H1 (cell line): ENCODE data around the gene PDPK1. TPM values are rescaled to one million over a fixed set of nuclear protein-coding genes. Genes with fewer than 3 reads are reported as not detected.

ENCODE experiments used
- CEBPB ChIP-seq: IDR thresholded peaks from 2 replicates; pipeline ENCODE4 v1.6.1; 2012; ENCODE audit warnings: low read depth, low read length
- CHD2 ChIP-seq: IDR thresholded peaks from 2 replicates; pipeline ENCODE4 v1.6.1; 2012; ENCODE audit warnings: low read length, improper control_type of control experiment
- CREB1 ChIP-seq: IDR thresholded peaks from 2 replicates; pipeline ENCODE4 v1.6.1; 2012; ENCODE audit warnings: inconsistent platforms
- CTCF ChIP-seq, 3 experiments: IDR thresholded peaks; 1 replicate in 2 of 3; 2 replicates in 1 of 3; pipeline versions ENCODE4 v1.5.1 to v1.6.1; 2011; ENCODE audit warnings: low read length in 3 of 3, mild to moderate bottlenecking in 3 of 3, inconsistent platforms in 2 of 3, low read depth in 1 of 3, moderate library complexity in 1 of 3; ENCODE audit not compliant: insufficient read depth in 1 of 3; ENCODE audit errors: control extremely low read depth in 1 of 3
- EZH2 ChIP-seq: fragments of 200-600 bp; sonication (generic); IDR thresholded peaks from 2 replicates; pipeline ENCODE4 v1.7.1; 2012; ENCODE audit warnings: low read depth, mild to moderate bottlenecking, moderate library complexity, low read length, inconsistent platforms; ENCODE audit not compliant: severe bottlenecking
- FOSL1 ChIP-seq: IDR thresholded peaks from 2 replicates; pipeline ENCODE4 v1.6.1; 2011; ENCODE audit warnings: mild to moderate bottlenecking, low read depth, low read length, moderate library complexity; ENCODE audit not compliant: insufficient read depth
- JUN ChIP-seq: IDR thresholded peaks from 2 replicates; pipeline ENCODE4 v1.6.1; 2011; ENCODE audit warnings: low read depth, mild to moderate bottlenecking, improper control_type of control experiment, low read length
- KDM4A ChIP-seq: IDR thresholded peaks from one replicate; pipeline ENCODE4 v1.7.1; 2012; ENCODE audit warnings: low read depth, mild to moderate bottlenecking, moderate library complexity, low read length, inconsistent platforms; ENCODE audit not compliant: severe bottlenecking
- MAX ChIP-seq: IDR thresholded peaks from 2 replicates; pipeline ENCODE4 v1.6.1; 2012; ENCODE audit warnings: inconsistent platforms
- NRF1 ChIP-seq: IDR thresholded peaks from 2 replicates; pipeline ENCODE4 v1.6.1; 2011; ENCODE audit warnings: mild to moderate bottlenecking, low read depth, low read length, improper control_type of control experiment
- PHF8 ChIP-seq: fragments of 200-600 bp; sonication (generic); conservative IDR thresholded peaks from 2 replicates; pipeline ENCODE4 v1.7.1; 2012; ENCODE audit warnings: low read depth, mild to moderate bottlenecking, inconsistent platforms, low read length, moderate library complexity
- POLR2AphosphoS5 ChIP-seq: IDR thresholded peaks from 2 replicates; pipeline ENCODE4 v1.6.1; 2011; ENCODE audit warnings: low read depth, low read length
- POU5F1 ChIP-seq: IDR thresholded peaks from 2 replicates; pipeline ENCODE4 v1.6.1; 2011; ENCODE audit warnings: low read depth, mild to moderate bottlenecking, low read length, moderate library complexity
- RBBP5 ChIP-seq: IDR thresholded peaks from 2 replicates; pipeline ENCODE4 v1.7.1; 2012; ENCODE audit warnings: low read depth, mild to moderate bottlenecking, inconsistent platforms, low read length, moderate library complexity, borderline replicate concordance
- RXRA ChIP-seq: IDR thresholded peaks from 2 replicates; pipeline ENCODE4 v1.6.1; 2011; ENCODE audit warnings: low read depth, mild to moderate bottlenecking, low read length, moderate library complexity; ENCODE audit not compliant: insufficient read depth
- SIN3A ChIP-seq, 2 experiments: IDR thresholded peaks in 1 of 2; conservative IDR thresholded peaks in 1 of 2; 2 replicates each; pipeline ENCODE4 v1.6.1; 2011 to 2012; ENCODE audit warnings: low read length in 2 of 2, improper control_type of control experiment in 1 of 2, low read depth in 1 of 2, mild to moderate bottlenecking in 1 of 2
- SIX5 ChIP-seq: IDR thresholded peaks from 2 replicates; pipeline ENCODE4 v1.6.1; 2011; ENCODE audit warnings: mild to moderate bottlenecking, low read depth, low read length
- SP2 ChIP-seq: IDR thresholded peaks from 2 replicates; pipeline ENCODE4 v1.6.1; 2012; ENCODE audit warnings: mild to moderate bottlenecking, low read length, inconsistent platforms
- TAF1 ChIP-seq: IDR thresholded peaks from 2 replicates; pipeline ENCODE4 v1.6.1; 2011; ENCODE audit warnings: mild to moderate bottlenecking, low read depth, low read length
- TBP ChIP-seq: IDR thresholded peaks from 2 replicates; pipeline ENCODE4 v1.6.1; 2011; ENCODE audit warnings: low read depth, low read length, improper control_type of control experiment
- polyA plus RNA-seq, 7 experiments: library from polyadenylated mRNA; depleted of rRNA in 3 of 7; stranded (reverse) in 5 of 7; unstranded in 2 of 7; fragments of >200 nt in 5 of 7; fragments of 200-250 nt in 2 of 7; gene quantifications; 1 replicate in 5 of 7; 2 replicates in 1 of 7; 4 replicates in 1 of 7; pipeline versions ENCODE4 v1.2.1 to v1.2.3, GENCODE V29; 2011 to 2013; ENCODE audit warnings: missing spikeins in 2 of 7, mixed read lengths in 2 of 7
- total RNA-seq: library from RNA; stranded (reverse); fragmentation: NEBNext Ultra II Directional; extraction: Animal tissue kit (Norgen Biotek cat#: 25700); gene quantifications from 2 replicates; pipeline ENCODE4 v1.2.1, GENCODE V29; 2021

PDPK1 gene
- total and polyA plus RNA-seq, 2 of the 8 experiments (the other 6 are each of a cell fraction or from before 2014, with no cell fraction given) = 17.1 to 27.8 TPM

- TF ChIP-seq JUN (no peak), CHD2 (no peak), NRF1 (peak; percentile 46; the same call in 1 of the 2 replicates), CTCF (IDR thresholded peaks at IDR 0.05; ENCODE audit: control extremely low read depth in 1 of 3, insufficient read depth in 1 of 3, low read depth in 1 of 3, low read length in 3 of 3) (no peak), SIN3A (conservative IDR thresholded peaks at IDR 0.05 in 1 of 2, IDR thresholded peaks at IDR 0.05 in 1 of 2; ENCODE audit: low read depth in 1 of 2, low read length in 2 of 2) (0 out of 4 replicates have a peak, but pooled peaks of 1 of the 2 experiments have one; percentile 50), POU5F1 (no peak), SIX5 (no peak), FOSL1 (no peak), RXRA (no peak), CREB1 (peak; percentile 73; the same call in 1 of the 2 replicates), MAX (peak; percentile 92), EZH2 (no peak), TBP (peak; percentile 34; the same call in 1 of the 2 replicates), KDM4A (peak; percentile 52), RBBP5 (no peak), PHF8 (peak; percentile 38; the same call in 1 of the 2 replicates), TAF1 (peak; percentile 62; the same call in 1 of the 2 replicates), POLR2AphosphoS5 (peak; percentile 85), SP2 (no peak), CEBPB (no peak)
Measured at GRCh38 chr16:2531696-2532493, 5.9 kb upstream of the PDPK1 start (continued).
